SK-N-SH (cell line): ENCODE measurements around the gene ZNF462. TPM values are rescaled to one million over a fixed set of nuclear protein-coding genes. Genes with fewer than 3 reads are reported as not detected.

Experiments
- CTCF ChIA-PET: fragments of 300-600, 350-600 bp; formaldehyde crosslinking; extraction: SDS; loops from one replicate; lab custom pipeline; 2021; lab: Yijun Ruan, JAX
- POLR2A ChIA-PET: fragments of 350-600 bp; sonication (Branson Sonifier 250); formaldehyde crosslinking; extraction: SDS; loops from one replicate; lab custom pipeline; 2020; ENCODE audit warnings: antibody characterized with exemption, inconsistent platforms; lab: Yijun Ruan, JAX
- DNase-seq: peaks from one replicate; pipeline ENCODE4 v3.0.0; 2012
- H2AFZ ChIP-seq: fragments of 200-600 bp; sonication (generic); 2 replicates; pipeline ENCODE4 v1.8.1; 2016; ENCODE audit warnings: antibody characterized with exemption, mild to moderate bottlenecking, low read depth
- H3F3A ChIP-seq: fragments of 200-600 bp; sonication (generic); replicated peaks from 2 replicates; pipeline ENCODE3; 2016; ENCODE audit warnings: antibody characterized with exemption, mild to moderate bottlenecking; ENCODE audit not compliant: insufficient read depth
- H3K27ac ChIP-seq, 2 experiments: fragments of 200-500 bp in 1 of 2; fragments of 200-600 bp in 1 of 2; sonication (Bioruptor generic) in 1 of 2; sonication (generic), shearing (Covaris generic) in 1 of 2; 2 replicates each; pipeline versions ENCODE4 v1.5.1 to v1.6.1; 2014 to 2016; ENCODE audit warnings: low read depth in 2 of 2, inconsistent platforms in 1 of 2, low read length in 1 of 2, mild to moderate bottlenecking in 1 of 2, mixed read lengths in 1 of 2
- H3K27me3 ChIP-seq: fragments of 200-600 bp; sonication (generic), shearing (Covaris generic); 2 replicates; pipeline ENCODE4 v1.6.1; 2016; ENCODE audit warnings: mixed run types; ENCODE audit not compliant: insufficient read depth
- H3K36me3 ChIP-seq, 2 experiments: fragments of 200-500 bp in 1 of 2; fragments of 200-600 bp in 1 of 2; sonication (Bioruptor generic) in 1 of 2; sonication (generic) in 1 of 2; replicated peaks in 1 of 2; 2 replicates each; pipeline versions ENCODE3 to v1.5.1; 2014 to 2016; ENCODE audit warnings: low read length in 1 of 2, mild to moderate bottlenecking in 1 of 2; ENCODE audit not compliant: insufficient read depth in 2 of 2, control insufficient read depth in 1 of 2
- H3K4me1 ChIP-seq, 2 experiments: fragments of 200-500 bp in 1 of 2; fragments of 200-600 bp in 1 of 2; sonication (Bioruptor generic) in 1 of 2; sonication (generic), shearing (Covaris generic) in 1 of 2; 2 replicates each; pipeline versions ENCODE4 v1.5.1 to v1.6.1; 2014 to 2016; ENCODE audit warnings: low read depth in 1 of 2, low read length in 1 of 2, mixed run types in 1 of 2; ENCODE audit not compliant: insufficient read depth in 2 of 2, control insufficient read depth in 1 of 2
- H3K4me2 ChIP-seq: fragments of 200-600 bp; sonication (generic), shearing (Covaris generic); 2 replicates; pipeline ENCODE4 v1.6.1; 2017; ENCODE audit warnings: mixed run types
- H3K4me3 ChIP-seq, 2 experiments: fragments of 200-500 bp in 1 of 2; fragments of 200-600 bp in 1 of 2; sonication (Bioruptor generic) in 1 of 2; sonication (generic), shearing (Covaris generic) in 1 of 2; 2 replicates each; pipeline versions ENCODE4 v1.5.1 to v1.8.1; 2014 to 2016; ENCODE audit warnings: low read depth in 2 of 2, inconsistent platforms in 1 of 2, low read length in 1 of 2, mild to moderate bottlenecking in 1 of 2, mixed read lengths in 1 of 2, moderate library complexity in 1 of 2
- H3K79me2 ChIP-seq: fragments of 200-600 bp; sonication (generic); 2 replicates; pipeline ENCODE4 v1.8.1; 2017; ENCODE audit warnings: mild to moderate bottlenecking; ENCODE audit not compliant: insufficient read depth
- H3K9ac ChIP-seq: fragments of 200-600 bp; sonication (generic); 2 replicates; pipeline ENCODE4 v1.6.1; 2017; ENCODE audit warnings: mixed run types
- H3K9me2 ChIP-seq: fragments of 200-600 bp; sonication (generic); 2 replicates; pipeline ENCODE4 v1.6.1; 2017; ENCODE audit warnings: mixed run types
- H3K9me3 ChIP-seq: fragments of 200-600 bp; sonication (generic); 2 replicates; pipeline ENCODE4 v1.6.1; 2017; ENCODE audit warnings: mixed run types, mild to moderate bottlenecking, moderate library complexity
- H4K20me1 ChIP-seq: fragments of 200-600 bp; sonication (generic); 2 replicates; pipeline ENCODE4 v1.6.1; 2017; ENCODE audit warnings: mild to moderate bottlenecking, mixed run types; ENCODE audit not compliant: insufficient read depth
- CHD2 ChIP-seq: fragments of 150-350 bp; IDR thresholded peaks from 2 replicates; pipeline ENCODE4 v1.6.1; 2018; ENCODE audit warnings: low read length; ENCODE audit not compliant: partially characterized antibody
- EP300 ChIP-seq, 2 experiments: IDR thresholded peaks; 2 replicates each; pipeline versions ENCODE4 v1.4.0 to v1.6.1; 2012; ENCODE audit warnings: borderline replicate concordance in 1 of 2, low read depth in 1 of 2, low read length in 1 of 2
- GATA2 ChIP-seq: sonication (generic); formaldehyde crosslinking; IDR thresholded peaks from 2 replicates; pipeline ENCODE4 v1.5.0; 2020; ENCODE audit warnings: mild to moderate bottlenecking, missing genetic modification reagents
- JUND ChIP-seq: IDR thresholded peaks from 2 replicates; pipeline ENCODE4 v1.4.0; 2012
- MAX ChIP-seq: IDR thresholded peaks from 2 replicates; pipeline ENCODE4 v1.4.0; 2012; ENCODE audit warnings: low read depth
- MEF2A ChIP-seq: IDR thresholded peaks from 2 replicates; pipeline ENCODE4 v1.4.0; 2012; ENCODE audit warnings: low read depth, borderline replicate concordance
- NFIC ChIP-seq: IDR thresholded peaks from 2 replicates; pipeline ENCODE4 v1.4.0; 2012; ENCODE audit warnings: borderline replicate concordance
- POLR2AphosphoS5 ChIP-seq: IDR thresholded peaks from 2 replicates; pipeline ENCODE4 v1.6.1; 2012; ENCODE audit warnings: low read depth, low read length
- RFX5 ChIP-seq: IDR thresholded peaks from 2 replicates; pipeline ENCODE4 v1.6.1; 2012; ENCODE audit warnings: mild to moderate bottlenecking, improper control_type of control experiment, low read length
- RXRA ChIP-seq: IDR thresholded peaks from 2 replicates; pipeline ENCODE4 v1.4.0; 2012; ENCODE audit warnings: low read depth, mild to moderate bottlenecking, borderline replicate concordance
- SIN3A ChIP-seq: IDR thresholded peaks from 2 replicates; pipeline ENCODE4 v1.6.1; 2012; ENCODE audit warnings: low read depth, mild to moderate bottlenecking, low read length, moderate library complexity, borderline replicate concordance
- SMC3 ChIP-seq: IDR thresholded peaks from 2 replicates; pipeline ENCODE4 v1.6.1; 2012; ENCODE audit warnings: low read depth, low read length, improper control_type of control experiment
- TCF12 ChIP-seq: IDR thresholded peaks from 2 replicates; pipeline ENCODE4 v1.4.0; 2012
- TEAD4 ChIP-seq: IDR thresholded peaks from 2 replicates; pipeline ENCODE4 v1.4.0; 2012; ENCODE audit warnings: mild to moderate bottlenecking, borderline replicate concordance; ENCODE audit not compliant: insufficient read depth
- ZBTB33 ChIP-seq: IDR thresholded peaks from 2 replicates; pipeline ENCODE4 v1.4.0; 2012; ENCODE audit warnings: low read depth, borderline replicate concordance
- WGBS: methylation state at CpG from one replicate; pipeline ENCODE4 v1.1.6; 2017; ENCODE audit warnings: low lambda C conversion rate; 5-methylcytosine and 5-hydroxymethylcytosine counted together
- polyA plus RNA-seq, 3 experiments: library from polyadenylated mRNA; depleted of rRNA; stranded (reverse); fragments of >200 nt; gene quantifications; 2 replicates each; pipeline ENCODE4 v1.2.3, GENCODE V29; 2012
- small RNA-seq, 7 experiments: library from RNA; depleted of rRNA; stranded (forward); fragments of <200 nt; gene quantifications; one replicate each; pipeline ENCODE3, GENCODE V24; 2012

Gene ZNF462
- polyA plus RNA-seq, 1 of the 3 experiments (the other 2 are of a cell fraction): 5.2 TPM

GRCh38 chr9:107059220-107059619 lies 196.3 kb downstream of the ZNF462 start:
- 40% methylated on average over 2 of the region's 2 CpGs for WGBS
- Histone ChIP-seq H3K9ac (no peak overlapping the region), H3K79me2 (no peaks in the 10 kb centered on the region), H3K27ac (no peak overlapping the region), H3K9me2 (no peaks in the 10 kb centered on the region), H2AFZ (no peak overlapping the region), H3K4me3 (no peak overlapping the region), H3K4me2 (no peak overlapping the region), H4K20me1 (no peaks in the 10 kb centered on the region), H3K36me3 (no peaks in the 10 kb centered on the region), H3K4me1 (no peaks in the 10 kb centered on the region), H3K9me3 (no peaks in the 10 kb centered on the region), H3K27me3 (no peaks in the 10 kb centered on the region), H3F3A (no peaks in the 10 kb centered on the region)
- ChIA-PET CTCF (interaction anchor here (0.8 kb wide), 1 partner anchor 30 kb away, joined by 3 read pairs; no protein-coding TSS in a partner anchor), POLR2A (no interaction called here)
- no peak for DNase-seq
- TF ChIP-seq CHD2 (no peak), EP300 (IDR thresholded peaks at IDR 0.05; ENCODE audit: borderline replicate concordance in 1 of 2, low read depth in 1 of 2, low read length in 1 of 2) (no peak), MAX (no peak), POLR2AphosphoS5 (no peak), SMC3 (no peak), JUND (no peak), RXRA (no peak), SIN3A (no peak), RFX5 (no peak), GATA2 (CRISPR knock-in tag) (no peak), TCF12 (no peak)

- CTCF ChIA-PET: interaction anchor here (0.9 kb wide), 1 partner anchor 32 kb away, joined by 3 read pairs; no protein-coding TSS in a partner anchor
- 0% methylated on average over 2 of the region's 2 CpGs for WGBS
Observed at GRCh38 chr9:107060062-107060461, 197.1 kb downstream of the ZNF462 start.

More at GRCh38 chr9:107060062-107060461, 197.1 kb downstream of the ZNF462 start:
- H3K9ac ChIP-seq: no peak overlapping the region
- no peaks in the 10 kb centered on the region for H3F3A ChIP-seq
- TF ChIP-seq ZBTB33: no peak
- no peak for TF ChIP-seq SIN3A
- TF ChIP-seq MEF2A: no peak
- TF ChIP-seq NFIC: no peak
- TF ChIP-seq GATA2 (CRISPR knock-in tag): no peak
- TF ChIP-seq EP300 (IDR thresholded peaks at IDR 0.05; ENCODE audit: borderline replicate concordance in 1 of 2, low read depth in 1 of 2, low read length in 1 of 2): no peak
- TF ChIP-seq TEAD4: no peak
- H3K4me2 ChIP-seq: no peak overlapping the region
- DNase-seq: no peak
- H3K27ac ChIP-seq: no peak overlapping the region
- H2AFZ ChIP-seq: no peak overlapping the region
- no peaks in the 10 kb centered on the region for H3K9me3 ChIP-seq
- no peaks in the 10 kb centered on the region for H3K4me1 ChIP-seq
- no peaks in the 10 kb centered on the region for H3K9me2 ChIP-seq
- H4K20me1 ChIP-seq: no peaks in the 10 kb centered on the region
- no peaks in the 10 kb centered on the region for H3K36me3 ChIP-seq
- no peak overlapping the region for H3K4me3 ChIP-seq
- H3K27me3 ChIP-seq: no peaks in the 10 kb centered on the region
- POLR2A ChIA-PET: no interaction called here
- H3K79me2 ChIP-seq: no peaks in the 10 kb centered on the region

Small RNA genes lying within 50 kb of the gene (small RNA-seq; reads per million reads assigned to genes)
- 0 reads per million in 7 experiments for gene RNA5SP292
